ENCODE results near the gene ZNF443. TPM values are rescaled to one million over a fixed set of nuclear protein-coding genes. Genes with fewer than 3 reads are reported as not detected.

The ZNF443 gene
- total and polyA plus RNA-seq, 9 of the 15 experiments (the other 6 are each of a cell fraction or from before 2014, with no cell fraction given) = 1.5 to 4.9 (median 2.8) TPM

DNA sequence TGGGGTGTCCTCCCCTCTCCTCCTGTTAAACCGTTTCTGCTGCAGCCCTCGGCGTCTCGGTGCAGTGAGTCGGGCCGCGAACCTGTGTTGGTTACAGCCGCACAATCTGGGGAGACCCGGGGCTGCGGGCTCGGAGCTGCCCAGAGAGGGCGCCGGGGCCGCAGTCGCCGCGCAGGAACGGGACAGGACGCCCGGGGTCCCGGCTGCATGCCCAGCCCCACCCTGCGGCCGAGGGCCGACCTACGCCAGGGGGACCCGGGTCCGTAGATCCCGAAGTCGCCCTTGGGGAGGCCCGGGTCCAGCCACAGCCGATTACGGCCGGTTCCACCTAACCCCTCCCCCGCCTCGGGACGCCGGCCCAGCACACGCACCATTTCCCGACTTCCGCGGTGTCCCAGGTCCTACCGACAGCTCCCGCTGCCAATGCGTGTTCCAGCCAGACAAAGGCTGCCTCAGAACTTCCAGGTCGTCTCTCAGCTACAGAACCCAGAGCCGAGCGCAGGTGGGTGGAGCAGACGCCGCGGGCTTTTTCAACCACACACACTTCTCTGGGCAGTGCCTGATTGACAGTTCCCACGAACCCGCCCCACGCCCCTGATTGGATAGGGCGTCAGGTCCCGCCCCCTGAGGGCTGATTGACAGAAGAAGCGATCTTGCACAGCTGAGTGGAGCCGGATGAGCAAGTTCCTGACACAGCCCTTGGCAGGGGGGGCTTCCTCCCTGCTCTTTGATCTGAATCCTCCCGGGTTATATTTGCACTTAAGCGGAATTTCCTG, at the start of gene ZNF443 (continued):
- no peak for TF ChIP-seq YY1 (IDR thresholded peaks at IDR 0.05; ENCODE audit: borderline replicate concordance in 1 of 3, control insufficient read depth in 1 of 3, extremely low read depth in 1 of 3, insufficient read depth in 3 of 3, insufficient read length in 1 of 3, insufficient replicate concordance in 2 of 3, low read depth in 1 of 3, low read length in 2 of 3)
- no peak for TF ChIP-seq ZNF146 (CRISPR knock-in tag; IDR thresholded peaks at IDR 0.05; ENCODE audit: unreplicated experiment)
- no peak for TF ChIP-seq HINFP (tag; conservative IDR thresholded peaks at IDR 0.05; ENCODE audit: low read depth)
- no peak for TF ChIP-seq ETV1 (tag; conservative IDR thresholded peaks at IDR 0.05; ENCODE audit: low read depth)
- no peak for TF ChIP-seq ZNF140 (CRISPR knock-in tag; IDR thresholded peaks at IDR 0.05)
- no peak for TF ChIP-seq E4F1 (CRISPR knock-in tag; IDR thresholded peaks at IDR 0.05; ENCODE audit: borderline replicate concordance)
- no peak for TF ChIP-seq ZNF347 (CRISPR knock-in tag; IDR thresholded peaks at IDR 0.05; ENCODE audit: low read depth)
- TF ChIP-seq MTA1 (IDR thresholded peaks at IDR 0.05; ENCODE audit: borderline replicate concordance) = no peak
- TF ChIP-seq KLF6 (CRISPR knock-in tag; IDR thresholded peaks at IDR 0.05; ENCODE audit: borderline replicate concordance) = no peak
- TF ChIP-seq SMAD3 (CRISPR knock-in tag; conservative IDR thresholded peaks at IDR 0.05) = no peak
- TF ChIP-seq, protein P1, sequence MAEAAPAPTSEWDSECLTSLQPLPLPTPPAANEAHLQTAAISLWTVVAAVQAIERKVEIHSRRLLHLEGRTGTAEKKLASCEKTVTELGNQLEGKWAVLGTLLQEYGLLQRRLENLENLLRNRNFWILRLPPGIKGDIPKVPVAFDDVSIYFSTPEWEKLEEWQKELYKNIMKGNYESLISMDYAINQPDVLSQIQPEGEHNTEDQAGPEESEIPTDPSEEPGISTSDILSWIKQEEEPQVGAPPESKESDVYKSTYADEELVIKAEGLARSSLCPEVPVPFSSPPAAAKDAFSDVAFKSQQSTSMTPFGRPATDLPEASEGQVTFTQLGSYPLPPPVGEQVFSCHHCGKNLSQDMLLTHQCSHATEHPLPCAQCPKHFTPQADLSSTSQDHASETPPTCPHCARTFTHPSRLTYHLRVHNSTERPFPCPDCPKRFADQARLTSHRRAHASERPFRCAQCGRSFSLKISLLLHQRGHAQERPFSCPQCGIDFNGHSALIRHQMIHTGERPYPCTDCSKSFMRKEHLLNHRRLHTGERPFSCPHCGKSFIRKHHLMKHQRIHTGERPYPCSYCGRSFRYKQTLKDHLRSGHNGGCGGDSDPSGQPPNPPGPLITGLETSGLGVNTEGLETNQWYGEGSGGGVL (CRISPR knock-in tag; IDR thresholded peaks at IDR 0.05) = no peak
- TF ChIP-seq, protein P2, sequence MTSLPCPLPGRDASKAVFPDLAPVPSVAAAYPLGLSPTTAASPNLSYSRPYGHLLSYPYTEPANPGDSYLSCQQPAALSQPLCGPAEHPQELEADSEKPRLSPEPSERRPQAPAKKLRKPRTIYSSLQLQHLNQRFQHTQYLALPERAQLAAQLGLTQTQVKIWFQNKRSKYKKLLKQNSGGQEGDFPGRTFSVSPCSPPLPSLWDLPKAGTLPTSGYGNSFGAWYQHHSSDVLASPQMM (CRISPR knock-in tag; IDR thresholded peaks at IDR 0.05) = no peak
- no peak for TF ChIP-seq HDAC2 (IDR thresholded peaks at IDR 0.05)
- TF ChIP-seq, protein P3, sequence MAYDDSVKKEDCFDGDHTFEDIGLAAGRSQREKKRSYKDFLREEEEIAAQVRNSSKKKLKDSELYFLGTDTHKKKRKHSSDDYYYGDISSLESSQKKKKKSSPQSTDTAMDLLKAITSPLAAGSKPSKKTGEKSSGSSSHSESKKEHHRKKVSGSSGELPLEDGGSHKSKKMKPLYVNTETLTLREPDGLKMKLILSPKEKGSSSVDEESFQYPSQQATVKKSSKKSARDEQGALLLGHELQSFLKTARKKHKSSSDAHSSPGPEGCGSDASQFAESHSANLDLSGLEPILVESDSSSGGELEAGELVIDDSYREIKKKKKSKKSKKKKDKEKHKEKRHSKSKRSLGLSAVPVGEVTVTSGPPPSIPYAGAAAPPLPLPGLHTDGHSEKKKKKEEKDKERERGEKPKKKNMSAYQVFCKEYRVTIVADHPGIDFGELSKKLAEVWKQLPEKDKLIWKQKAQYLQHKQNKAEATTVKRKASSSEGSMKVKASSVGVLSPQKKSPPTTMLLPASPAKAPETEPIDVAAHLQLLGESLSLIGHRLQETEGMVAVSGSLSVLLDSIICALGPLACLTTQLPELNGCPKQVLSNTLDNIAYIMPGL (CRISPR knock-in tag; IDR thresholded peaks at IDR 0.05) = no peak
- no peak; the same call in 1 of the 2 replicates for TF ChIP-seq RFX1 (IDR thresholded peaks at IDR 0.05)
- peak; percentile 94 for TF ChIP-seq NFYB (IDR thresholded peaks at IDR 0.05; ENCODE audit: extremely low read depth, insufficient read length)
- no peak for TF ChIP-seq FOXP1 (CRISPR knock-in tag; IDR thresholded peaks at IDR 0.05)
- TF ChIP-seq ZNF282 (CRISPR knock-in tag; IDR thresholded peaks at IDR 0.05) = no peak

Measured in K562 (cell line).